ENCODE results near the gene MIS18A. TPM values are rescaled to one million over a fixed set of nuclear protein-coding genes. Genes with fewer than 3 reads are reported as not detected.

The MIS18A gene
- total and polyA plus RNA-seq, 9 donors = 4.5 to 13.2 (median 9.8) TPM

- 85 to 86% (median 85%) methylated on average over 6 of the region's 6 CpGs for WGBS, 3 donors
Observed at GRCh38 chr21:32320059-32320458, 41.2 kb upstream of the MIS18A start.

GRCh38 chr21:32319012-32319411 is 40.2 kb upstream of the MIS18A start:
- WGBS, 3 donors = 94 to 97% (median 97%) methylated on average over 6 to 7 of the region's 7 CpGs
- Histone ChIP-seq H3K4me3 (no peak overlapping the region), H3K4me1 (ENCODE audit: insufficient read depth) (no peaks in the 10 kb centered on the region), H3K27me3 (no peaks in the 10 kb centered on the region), H3K9me3 (no peaks in the 10 kb centered on the region), H3K36me3 (no peaks in the 10 kb centered on the region), H3K27ac (no peak overlapping the region)
- TF ChIP-seq POLR2A (IDR thresholded peaks at IDR 0.05) = no peak
- no peak for TF ChIP-seq CTCF (IDR thresholded peaks at IDR 0.05)
- TF ChIP-seq EP300 (IDR thresholded peaks at IDR 0.05) = no peak
- DNase-seq = no peak
- intact Hi-C loops (cut with DNase I) = no loop called here

More at GRCh38 chr21:32320059-32320458, 41.2 kb upstream of the MIS18A start:
- H3K27ac ChIP-seq = no peak overlapping the region
- TF ChIP-seq CTCF (IDR thresholded peaks at IDR 0.05) = no peak
- TF ChIP-seq POLR2A (IDR thresholded peaks at IDR 0.05) = no peak
- TF ChIP-seq EP300 (IDR thresholded peaks at IDR 0.05) = no peak
- intact Hi-C loops (cut with DNase I) = no loop called here
- no peaks in the 10 kb centered on the region for H3K36me3 ChIP-seq
- no peaks in the 10 kb centered on the region for H3K4me1 ChIP-seq (ENCODE audit: insufficient read depth)
- no peaks in the 10 kb centered on the region for H3K27me3 ChIP-seq
- no peaks in the 10 kb centered on the region for H3K9me3 ChIP-seq
- DNase-seq = no peak
- no peak overlapping the region for H3K4me3 ChIP-seq

- H3K36me3 ChIP-seq = no peaks in the 10 kb centered on the region
- intact Hi-C loops (cut with DNase I) = no loop called here
- TF ChIP-seq EP300 (IDR thresholded peaks at IDR 0.05) = no peak
- no peak for TF ChIP-seq CTCF (IDR thresholded peaks at IDR 0.05)
- no peak for TF ChIP-seq POLR2A (IDR thresholded peaks at IDR 0.05)
Observed at GRCh38 chr21:32317726-32318125, 38.9 kb upstream of the MIS18A start.

GRCh38 chr21:32316361-32317215 is 37.7 kb upstream of the MIS18A start:
- Histone ChIP-seq H3K27me3 (no peaks in the 10 kb centered on the region), H3K36me3 (no peaks in the 10 kb centered on the region), H3K4me3 (no peak overlapping the region), H3K4me1 (ENCODE audit: insufficient read depth) (no peaks in the 10 kb centered on the region), H3K9me3 (no peaks in the 10 kb centered on the region), H3K27ac (no peak overlapping the region)
- 92 to 93% (median 93%) methylated on average over 22 of the region's 22 CpGs for WGBS, 3 donors
- DNase-seq = no peak
- TF ChIP-seq POLR2A (IDR thresholded peaks at IDR 0.05) (no peak), CTCF (IDR thresholded peaks at IDR 0.05) (no peak), EP300 (IDR thresholded peaks at IDR 0.05) (no peak)
- intact Hi-C loops (cut with DNase I) = no loop called here

More at GRCh38 chr21:32317726-32318125, 38.9 kb upstream of the MIS18A start:
- Histone ChIP-seq H3K4me3 (no peak overlapping the region), H3K27ac (no peak overlapping the region), H3K27me3 (no peaks in the 10 kb centered on the region), H3K4me1 (ENCODE audit: insufficient read depth) (no peaks in the 10 kb centered on the region), H3K9me3 (no peaks in the 10 kb centered on the region)
- no peak for DNase-seq
- 80 to 96% (median 94%) methylated on average over 9 of the region's 9 CpGs for WGBS, 3 donors
